Adrenal gland (tissue), 5 donors: ENCODE results near the gene LEF1.

ENCODE experiments used
- POLR2A ChIP-seq, 2 donors: fragments of 450-650 bp; IDR thresholded peaks; one replicate each; pipeline ENCODE4 v1.6.1; 2017; ENCODE audit warnings: antibody characterized with exemption in 2 of 2, mild to moderate bottlenecking in 2 of 2, moderate library complexity in 1 of 2
- TF ChIP-seq, protein P1 (sequence below), 6 experiments: fragments of 450-650 bp in 4 of 6; fragments of 200-600 bp in 2 of 6; sonication (generic) in 1 of 6; IDR thresholded peaks; 1 replicate in 5 of 6; 2 replicates in 1 of 6; pipeline versions ENCODE4 v1.5.1 to v1.8.0; 2016 to 2021; ENCODE audit warnings: antibody characterized with exemption in 6 of 6, mild to moderate bottlenecking in 2 of 6, moderate library complexity in 1 of 6
- donor health status: DM: no; HTN: no; CAD: no.

DNA sequence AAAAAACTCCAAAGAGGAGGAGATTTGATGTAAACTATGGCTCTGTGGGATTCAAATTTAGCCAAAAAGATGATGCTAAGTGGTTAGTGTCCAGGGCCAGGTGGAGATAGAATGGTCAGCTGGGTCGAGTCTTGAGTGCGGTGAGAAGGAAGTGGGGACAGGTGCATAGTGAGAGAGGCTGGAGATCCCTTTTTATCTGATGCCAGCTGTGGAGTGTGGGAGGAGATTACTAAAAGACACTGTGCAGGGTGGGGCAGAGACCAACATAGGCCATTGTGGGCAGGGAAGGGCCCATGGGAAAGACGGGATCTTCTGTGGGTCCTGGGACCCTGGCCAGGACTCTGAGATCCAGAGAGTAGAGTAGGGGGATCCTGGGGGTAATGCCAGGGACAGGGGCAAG, 34.6 kb upstream of the LEF1 start:
- TF ChIP-seq POLR2A (IDR thresholded peaks at IDR 0.05): no peak
- TF ChIP-seq, protein P1, sequence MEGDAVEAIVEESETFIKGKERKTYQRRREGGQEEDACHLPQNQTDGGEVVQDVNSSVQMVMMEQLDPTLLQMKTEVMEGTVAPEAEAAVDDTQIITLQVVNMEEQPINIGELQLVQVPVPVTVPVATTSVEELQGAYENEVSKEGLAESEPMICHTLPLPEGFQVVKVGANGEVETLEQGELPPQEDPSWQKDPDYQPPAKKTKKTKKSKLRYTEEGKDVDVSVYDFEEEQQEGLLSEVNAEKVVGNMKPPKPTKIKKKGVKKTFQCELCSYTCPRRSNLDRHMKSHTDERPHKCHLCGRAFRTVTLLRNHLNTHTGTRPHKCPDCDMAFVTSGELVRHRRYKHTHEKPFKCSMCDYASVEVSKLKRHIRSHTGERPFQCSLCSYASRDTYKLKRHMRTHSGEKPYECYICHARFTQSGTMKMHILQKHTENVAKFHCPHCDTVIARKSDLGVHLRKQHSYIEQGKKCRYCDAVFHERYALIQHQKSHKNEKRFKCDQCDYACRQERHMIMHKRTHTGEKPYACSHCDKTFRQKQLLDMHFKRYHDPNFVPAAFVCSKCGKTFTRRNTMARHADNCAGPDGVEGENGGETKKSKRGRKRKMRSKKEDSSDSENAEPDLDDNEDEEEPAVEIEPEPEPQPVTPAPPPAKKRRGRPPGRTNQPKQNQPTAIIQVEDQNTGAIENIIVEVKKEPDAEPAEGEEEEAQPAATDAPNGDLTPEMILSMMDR (IDR thresholded peaks at IDR 0.05): no peak
